ENCODE data around the gene RAB3B.

- TF ChIP-seq, protein P1, sequence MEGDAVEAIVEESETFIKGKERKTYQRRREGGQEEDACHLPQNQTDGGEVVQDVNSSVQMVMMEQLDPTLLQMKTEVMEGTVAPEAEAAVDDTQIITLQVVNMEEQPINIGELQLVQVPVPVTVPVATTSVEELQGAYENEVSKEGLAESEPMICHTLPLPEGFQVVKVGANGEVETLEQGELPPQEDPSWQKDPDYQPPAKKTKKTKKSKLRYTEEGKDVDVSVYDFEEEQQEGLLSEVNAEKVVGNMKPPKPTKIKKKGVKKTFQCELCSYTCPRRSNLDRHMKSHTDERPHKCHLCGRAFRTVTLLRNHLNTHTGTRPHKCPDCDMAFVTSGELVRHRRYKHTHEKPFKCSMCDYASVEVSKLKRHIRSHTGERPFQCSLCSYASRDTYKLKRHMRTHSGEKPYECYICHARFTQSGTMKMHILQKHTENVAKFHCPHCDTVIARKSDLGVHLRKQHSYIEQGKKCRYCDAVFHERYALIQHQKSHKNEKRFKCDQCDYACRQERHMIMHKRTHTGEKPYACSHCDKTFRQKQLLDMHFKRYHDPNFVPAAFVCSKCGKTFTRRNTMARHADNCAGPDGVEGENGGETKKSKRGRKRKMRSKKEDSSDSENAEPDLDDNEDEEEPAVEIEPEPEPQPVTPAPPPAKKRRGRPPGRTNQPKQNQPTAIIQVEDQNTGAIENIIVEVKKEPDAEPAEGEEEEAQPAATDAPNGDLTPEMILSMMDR (IDR thresholded peaks at IDR 0.05; ENCODE audit: poor library complexity) = no peak
- no peak for TF ChIP-seq EZH2phosphoT487 (IDR thresholded peaks at IDR 0.05; ENCODE audit: low read depth, severe bottlenecking, unreplicated experiment)
Measured at GRCh38 chr1:52007215-52008002, 16.9 kb upstream of the RAB3B start.
